ENCODE measurements around the gene SCTR. TPM values are rescaled to one million over a fixed set of nuclear protein-coding genes. Genes with fewer than 3 reads are reported as not detected.

The SCTR gene
- total RNA-seq, 1 experiment from 2014 or later: not detected

GRCh38 chr2:119512946-119513345, 11.3 kb downstream of the SCTR start:
- DNase-seq (ENCODE audit: low spot score) (no peak), ATAC-seq (no peak)
- CTCF ChIA-PET: interaction anchor here (0.7 kb wide), 1 partner anchor 26 kb away, joined by 3 read pairs; no protein-coding TSS in a partner anchor
- Mint-ChIP-seq H3K4me1 (no peaks in the 10 kb centered on the region), H3K27me3 (ENCODE audit: low read depth) (peaks cover 5% of the 10 kb centered on the region; the same call in 1 of the 2 replicates), H3K27ac (no peak overlapping the region), H3K9me3 (no peaks in the 10 kb centered on the region), H3K36me3 (no peaks in the 10 kb centered on the region), H3K4me3 (no peak overlapping the region)
- POLR2A ChIA-PET: no interaction called here
- no peak for TF ChIP-seq ZNF396 (CRISPR knock-in tag; IDR thresholded peaks at IDR 0.05; ENCODE audit: borderline replicate concordance)
- TF ChIP-seq HMGA2 (CRISPR knock-in tag; IDR thresholded peaks at IDR 0.05): no peak
- TF ChIP-seq RORB (CRISPR knock-in tag; IDR thresholded peaks at IDR 0.05): no peak
- no peak for TF ChIP-seq ARID4B (CRISPR knock-in tag; IDR thresholded peaks at IDR 0.05; ENCODE audit: borderline replicate concordance)
- TF ChIP-seq ZBTB21 (CRISPR knock-in tag; IDR thresholded peaks at IDR 0.05; ENCODE audit: borderline replicate concordance): no peak
- TF ChIP-seq NR2C2 (CRISPR knock-in tag; IDR thresholded peaks at IDR 0.05): no peak
- TF ChIP-seq ZBTB43 (CRISPR knock-in tag; IDR thresholded peaks at IDR 0.05): no peak
- no peak for TF ChIP-seq AFF4 (CRISPR knock-in tag; IDR thresholded peaks at IDR 0.05; ENCODE audit: borderline replicate concordance)
- TF ChIP-seq EMX1 (CRISPR knock-in tag; IDR thresholded peaks at IDR 0.05): no peak
- no peak for TF ChIP-seq ELF4 (CRISPR knock-in tag; IDR thresholded peaks at IDR 0.05; ENCODE audit: low read depth)
- TF ChIP-seq ZNF281 (CRISPR knock-in tag; IDR thresholded peaks at IDR 0.05): no peak
- no peak for TF ChIP-seq TEAD1 (CRISPR knock-in tag; IDR thresholded peaks at IDR 0.05)
- TF ChIP-seq E2F1 (CRISPR knock-in tag; IDR thresholded peaks at IDR 0.05): no peak
